A549 (cell line): ENCODE data around the gene DNAH8. TPM values are rescaled to one million over a fixed set of nuclear protein-coding genes. Genes with fewer than 3 reads are reported as not detected.

Experiments
- ATAC-seq, 2 experiments: fragments of 200-7000 bp in 1 of 2; fragments of >200 bp in 1 of 2; cut with Nextera tagmentation in 1 of 2; cut with Tn5 transposase in 1 of 2; 3 replicates each; pipeline versions ENCODE4 v1.8.0 to v1.9.1; 2018 to 2020; ENCODE audit warnings: mild to moderate bottlenecking in 1 of 2, moderate library complexity in 1 of 2
- CTCF ChIA-PET: fragments of 300-600 bp; sonication (Branson Sonifier 250); formaldehyde crosslinking; extraction: SDS; loops from one replicate; lab custom pipeline; 2021; ENCODE audit warnings: antibody characterized with exemption, inconsistent platforms; lab: Yijun Ruan, JAX
- POLR2A ChIA-PET: fragments of 350-600 bp; formaldehyde crosslinking; extraction: SDS; loops from one replicate; lab custom pipeline; 2021; ENCODE audit warnings: antibody characterized with exemption, inconsistent platforms; lab: Yijun Ruan, JAX
- DNase-seq, 2 experiments: peaks; one replicate each; pipeline versions ENCODE4 v3.0.0 to v3.0.0-alpha.2; 2011 to 2016; ENCODE audit warnings: low read depth in 1 of 2, low spot score in 1 of 2
- FAIRE-seq: peaks from 2 replicates; lab custom pipeline; 2011; peaks lifted over from hg19 to GRCh38; lab: Jason Lieb, UNC
- H3K27ac ChIP-seq, 2 experiments: fragments of >200 bp; sonication (Bioruptor Twin); formaldehyde crosslinking; 3 replicates each; pipeline ENCODE4 v1.5.1; 2016 to 2017
- H3K4me1 ChIP-seq: fragments of >200 bp; sonication (Bioruptor Twin); formaldehyde crosslinking; 3 replicates; pipeline ENCODE4 v1.6.1; 2016
- H3K4me2 ChIP-seq: fragments of >200 bp; sonication (Bioruptor Twin); formaldehyde crosslinking; 3 replicates; pipeline ENCODE4 v1.6.1; 2016
- H3K4me3 ChIP-seq: fragments of >200 bp; sonication (Bioruptor Twin); formaldehyde crosslinking; 3 replicates; pipeline ENCODE4 v1.5.1; 2016
- H3K9me3 ChIP-seq: fragments of >200 bp; sonication (Bioruptor Twin); formaldehyde crosslinking; 3 replicates; pipeline ENCODE4 v1.6.1; 2016
- CBX2 ChIP-seq: fragments of 200-600 bp; sonication (generic); IDR thresholded peaks from 2 replicates; pipeline ENCODE4 v1.6.1; 2016; ENCODE audit warnings: low read depth, mild to moderate bottlenecking, borderline replicate concordance
- CBX8 ChIP-seq: fragments of 200-600 bp; sonication (generic); IDR thresholded peaks from 2 replicates; pipeline ENCODE4 v1.6.1; 2016
- CHD2 ChIP-seq: fragments of 150-350 bp; IDR thresholded peaks from 2 replicates; pipeline ENCODE4 v1.6.1; 2014; ENCODE audit warnings: low read length; ENCODE audit not compliant: partially characterized antibody
- EHF ChIP-seq: fragments of 250-450 bp; sonication (Bioruptor Pico); IDR thresholded peaks from 2 replicates; pipeline ENCODE4 v1.5.0; 2020; ENCODE audit warnings: mild to moderate bottlenecking
- EHMT2 ChIP-seq: fragments of 200-600 bp; sonication (generic); IDR thresholded peaks from 2 replicates; pipeline ENCODE4 v1.6.1; 2016; ENCODE audit warnings: antibody characterized with exemption, low read depth, mild to moderate bottlenecking, moderate library complexity
- FOSB ChIP-seq: fragments of 250-450 bp; sonication (Bioruptor Pico); IDR thresholded peaks from 2 replicates; pipeline ENCODE4 v1.5.0; 2020; ENCODE audit warnings: mild to moderate bottlenecking, moderate library complexity
- HDAC2 ChIP-seq: fragments of 200-600 bp; sonication (generic); IDR thresholded peaks from 2 replicates; pipeline ENCODE4 v1.6.1; 2016
- KDM1A ChIP-seq: fragments of 200-600 bp; sonication (generic); IDR thresholded peaks from 2 replicates; pipeline ENCODE4 v1.6.1; 2016; ENCODE audit warnings: low read depth, mild to moderate bottlenecking
- MAZ ChIP-seq: fragments of 150-350 bp; IDR thresholded peaks from 2 replicates; pipeline ENCODE4 v1.6.1; 2014; ENCODE audit warnings: antibody characterized with exemption, low read depth, low read length, borderline replicate concordance
- NFE2L2 ChIP-seq: fragments of 150-350 bp; conservative IDR thresholded peaks from 2 replicates; pipeline ENCODE4 v1.6.1; 2014; ENCODE audit warnings: low read length
- NPAS2 ChIP-seq: fragments of 250-450 bp; sonication (Bioruptor Pico); IDR thresholded peaks from 2 replicates; pipeline ENCODE4 v1.8.0; 2022; ENCODE audit warnings: mild to moderate bottlenecking, moderate library complexity, borderline replicate concordance
- NR3C1 ChIP-seq: fragments of >200 bp; sonication (Bioruptor Twin); formaldehyde crosslinking; IDR thresholded peaks from 3 replicates; pipeline ENCODE4 v1.6.1; 2017
- RAD21 ChIP-seq, 2 experiments: fragments of >200 bp in 1 of 2; sonication (Bioruptor Twin) in 1 of 2; formaldehyde crosslinking in 1 of 2; IDR thresholded peaks in 1 of 2; conservative IDR thresholded peaks in 1 of 2; 2 replicates in 1 of 2; 3 replicates in 1 of 2; pipeline ENCODE4 v1.6.1; 2012 to 2018; ENCODE audit warnings: inconsistent platforms in 1 of 2
- RFX5 ChIP-seq: fragments of 450-650 bp; IDR thresholded peaks from 2 replicates; pipeline ENCODE4 v1.7.1; 2014; ENCODE audit warnings: antibody characterized with exemption, mild to moderate bottlenecking, moderate library complexity
- RNF2 ChIP-seq: fragments of 200-600 bp; sonication (generic); IDR thresholded peaks from 2 replicates; pipeline ENCODE4 v1.6.1; 2016; ENCODE audit warnings: low read depth, mild to moderate bottlenecking, antibody characterized with exemption, moderate library complexity, borderline replicate concordance
- ZC3H11A ChIP-seq: fragments of 450-650 bp; IDR thresholded peaks from 2 replicates; pipeline ENCODE4 v1.6.1; 2014; ENCODE audit warnings: antibody characterized with exemption, mild to moderate bottlenecking
- ZFP36 ChIP-seq: fragments of 450-650 bp; IDR thresholded peaks from 2 replicates; pipeline ENCODE4 v1.6.1; 2014; ENCODE audit warnings: borderline replicate concordance; ENCODE audit not compliant: partially characterized antibody
- ZSCAN20 ChIP-seq: fragments of 250-450 bp; sonication (Bioruptor Pico); IDR thresholded peaks from 2 replicates; pipeline ENCODE4 v1.8.0; 2022; ENCODE audit warnings: mild to moderate bottlenecking, moderate library complexity
- WGBS: methylation state at CpG from one replicate; pipeline ENCODE4 v1.1.6; 2017; ENCODE audit errors: missing lambda C conversion rate; 5-methylcytosine and 5-hydroxymethylcytosine counted together
- polyA plus RNA-seq, 4 experiments: library from polyadenylated mRNA; depleted of rRNA in 3 of 4; stranded (reverse); fragments of >200 nt; fragmentation: RNase III in 1 of 4; extraction: RNeasy Plus Mini Kit Qiagen cat#74134 plus additional on column Dnase treatment in 1 of 4; gene quantifications; 2 replicates in 3 of 4; 3 replicates in 1 of 4; pipeline ENCODE4 v1.2.3, GENCODE V29; 2011 to 2017
- TF ChIP-seq, protein P1 (sequence below): fragments of >200 bp; sonication (Bioruptor Twin); formaldehyde crosslinking; IDR thresholded peaks from 3 replicates; pipeline ENCODE4 v1.5.1; 2016
- TF ChIP-seq, protein P2 (sequence below): fragments of 250-450 bp; sonication (Bioruptor Pico); IDR thresholded peaks from 2 replicates; pipeline ENCODE4 v1.5.0; 2021; ENCODE audit warnings: mild to moderate bottlenecking, moderate library complexity, borderline replicate concordance
- TF ChIP-seq, protein P3 (sequence below): fragments of 450-650 bp; IDR thresholded peaks from 2 replicates; pipeline ENCODE4 v1.6.1; 2014; ENCODE audit warnings: antibody characterized with exemption
- TF ChIP-seq, protein P4 (sequence below): fragments of 250-450 bp; sonication (Bioruptor Pico); IDR thresholded peaks from 2 replicates; pipeline ENCODE4 v1.5.0; 2020; ENCODE audit warnings: low read depth, mild to moderate bottlenecking, moderate library complexity
- TF ChIP-seq, protein P5 (sequence below): fragments of >200 bp; sonication (Bioruptor Twin); formaldehyde crosslinking; IDR thresholded peaks from 3 replicates; pipeline ENCODE4 v1.6.1; 2016

DNAH8 gene
- polyA plus RNA-seq, 2 of the 4 experiments (the other 2 are of a cell fraction) = not detected

DNA sequence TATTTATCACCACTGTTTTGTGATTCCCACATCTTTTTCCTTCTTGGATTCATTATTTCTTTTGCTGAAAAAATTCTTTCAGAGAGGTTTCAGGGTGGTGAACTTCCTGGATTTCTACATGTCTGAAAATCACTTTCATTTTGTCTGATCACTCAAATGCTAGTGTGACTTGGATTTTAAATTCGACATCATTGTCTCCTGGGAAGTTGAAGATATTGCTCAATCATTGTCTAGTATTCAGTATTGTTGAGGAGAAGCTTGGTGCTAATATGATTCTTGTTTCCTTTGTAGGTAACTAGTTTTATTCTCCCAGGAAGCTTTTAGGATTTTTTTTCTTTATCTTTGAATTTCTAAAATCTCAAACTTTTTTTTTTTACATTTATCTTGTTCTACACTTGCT lies 45.0 kb downstream of the DNAH8 start:
- ATAC-seq (no peak), FAIRE-seq (no peak), DNase-seq (no peak)
- ChIA-PET CTCF (no interaction called here), POLR2A (no interaction called here)
- H3K4me1 ChIP-seq = no peaks in the 10 kb centered on the region
- no peak overlapping the region for H3K27ac ChIP-seq
- no peak overlapping the region for H3K4me3 ChIP-seq
- no peak overlapping the region for H3K4me2 ChIP-seq
- WGBS = 5% methylated on average over 1 of the region's 1 CpG
- H3K9me3 ChIP-seq = no peaks in the 10 kb centered on the region
- TF ChIP-seq, protein P1, sequence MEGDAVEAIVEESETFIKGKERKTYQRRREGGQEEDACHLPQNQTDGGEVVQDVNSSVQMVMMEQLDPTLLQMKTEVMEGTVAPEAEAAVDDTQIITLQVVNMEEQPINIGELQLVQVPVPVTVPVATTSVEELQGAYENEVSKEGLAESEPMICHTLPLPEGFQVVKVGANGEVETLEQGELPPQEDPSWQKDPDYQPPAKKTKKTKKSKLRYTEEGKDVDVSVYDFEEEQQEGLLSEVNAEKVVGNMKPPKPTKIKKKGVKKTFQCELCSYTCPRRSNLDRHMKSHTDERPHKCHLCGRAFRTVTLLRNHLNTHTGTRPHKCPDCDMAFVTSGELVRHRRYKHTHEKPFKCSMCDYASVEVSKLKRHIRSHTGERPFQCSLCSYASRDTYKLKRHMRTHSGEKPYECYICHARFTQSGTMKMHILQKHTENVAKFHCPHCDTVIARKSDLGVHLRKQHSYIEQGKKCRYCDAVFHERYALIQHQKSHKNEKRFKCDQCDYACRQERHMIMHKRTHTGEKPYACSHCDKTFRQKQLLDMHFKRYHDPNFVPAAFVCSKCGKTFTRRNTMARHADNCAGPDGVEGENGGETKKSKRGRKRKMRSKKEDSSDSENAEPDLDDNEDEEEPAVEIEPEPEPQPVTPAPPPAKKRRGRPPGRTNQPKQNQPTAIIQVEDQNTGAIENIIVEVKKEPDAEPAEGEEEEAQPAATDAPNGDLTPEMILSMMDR = no peak
- TF ChIP-seq CBX2 = no peak
- TF ChIP-seq, protein P2, sequence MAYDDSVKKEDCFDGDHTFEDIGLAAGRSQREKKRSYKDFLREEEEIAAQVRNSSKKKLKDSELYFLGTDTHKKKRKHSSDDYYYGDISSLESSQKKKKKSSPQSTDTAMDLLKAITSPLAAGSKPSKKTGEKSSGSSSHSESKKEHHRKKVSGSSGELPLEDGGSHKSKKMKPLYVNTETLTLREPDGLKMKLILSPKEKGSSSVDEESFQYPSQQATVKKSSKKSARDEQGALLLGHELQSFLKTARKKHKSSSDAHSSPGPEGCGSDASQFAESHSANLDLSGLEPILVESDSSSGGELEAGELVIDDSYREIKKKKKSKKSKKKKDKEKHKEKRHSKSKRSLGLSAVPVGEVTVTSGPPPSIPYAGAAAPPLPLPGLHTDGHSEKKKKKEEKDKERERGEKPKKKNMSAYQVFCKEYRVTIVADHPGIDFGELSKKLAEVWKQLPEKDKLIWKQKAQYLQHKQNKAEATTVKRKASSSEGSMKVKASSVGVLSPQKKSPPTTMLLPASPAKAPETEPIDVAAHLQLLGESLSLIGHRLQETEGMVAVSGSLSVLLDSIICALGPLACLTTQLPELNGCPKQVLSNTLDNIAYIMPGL (CRISPR knock-in tag) = no peak
- no peak for TF ChIP-seq NPAS2 (CRISPR knock-in tag)
- no peak for TF ChIP-seq CHD2
- TF ChIP-seq, protein P3, sequence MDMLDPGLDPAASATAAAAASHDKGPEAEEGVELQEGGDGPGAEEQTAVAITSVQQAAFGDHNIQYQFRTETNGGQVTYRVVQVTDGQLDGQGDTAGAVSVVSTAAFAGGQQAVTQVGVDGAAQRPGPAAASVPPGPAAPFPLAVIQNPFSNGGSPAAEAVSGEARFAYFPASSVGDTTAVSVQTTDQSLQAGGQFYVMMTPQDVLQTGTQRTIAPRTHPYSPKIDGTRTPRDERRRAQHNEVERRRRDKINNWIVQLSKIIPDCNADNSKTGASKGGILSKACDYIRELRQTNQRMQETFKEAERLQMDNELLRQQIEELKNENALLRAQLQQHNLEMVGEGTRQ = no peak
- TF ChIP-seq FOSB (CRISPR knock-in tag) = no peak
- no peak for TF ChIP-seq NR3C1
- TF ChIP-seq EHMT2 = no peak
- no peak for TF ChIP-seq ZSCAN20 (CRISPR knock-in tag)
- TF ChIP-seq, protein P4, sequence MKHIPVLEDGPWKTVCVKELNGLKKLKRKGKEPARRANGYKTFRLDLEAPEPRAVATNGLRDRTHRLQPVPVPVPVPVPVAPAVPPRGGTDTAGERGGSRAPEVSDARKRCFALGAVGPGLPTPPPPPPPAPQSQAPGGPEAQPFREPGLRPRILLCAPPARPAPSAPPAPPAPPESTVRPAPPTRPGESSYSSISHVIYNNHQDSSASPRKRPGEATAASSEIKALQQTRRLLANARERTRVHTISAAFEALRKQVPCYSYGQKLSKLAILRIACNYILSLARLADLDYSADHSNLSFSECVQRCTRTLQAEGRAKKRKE = no peak
- TF ChIP-seq, protein P5, sequence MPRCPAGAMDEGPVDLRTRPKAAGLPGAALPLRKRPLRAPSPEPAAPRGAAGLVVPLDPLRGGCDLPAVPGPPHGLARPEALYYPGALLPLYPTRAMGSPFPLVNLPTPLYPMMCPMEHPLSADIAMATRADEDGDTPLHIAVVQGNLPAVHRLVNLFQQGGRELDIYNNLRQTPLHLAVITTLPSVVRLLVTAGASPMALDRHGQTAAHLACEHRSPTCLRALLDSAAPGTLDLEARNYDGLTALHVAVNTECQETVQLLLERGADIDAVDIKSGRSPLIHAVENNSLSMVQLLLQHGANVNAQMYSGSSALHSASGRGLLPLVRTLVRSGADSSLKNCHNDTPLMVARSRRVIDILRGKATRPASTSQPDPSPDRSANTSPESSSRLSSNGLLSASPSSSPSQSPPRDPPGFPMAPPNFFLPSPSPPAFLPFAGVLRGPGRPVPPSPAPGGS = no peak
- no peak for TF ChIP-seq EHF (CRISPR knock-in tag)
- no peak for TF ChIP-seq ZC3H11A
- no peak for TF ChIP-seq CBX8
- no peak for TF ChIP-seq RAD21 (conservative IDR thresholded peaks at IDR 0.05 in 1 of 2, IDR thresholded peaks at IDR 0.05 in 1 of 2)
- TF ChIP-seq KDM1A = no peak
- no peak for TF ChIP-seq RNF2
- TF ChIP-seq MAZ = no peak
- TF ChIP-seq, all 56 proteins: peak for 0

DNA sequence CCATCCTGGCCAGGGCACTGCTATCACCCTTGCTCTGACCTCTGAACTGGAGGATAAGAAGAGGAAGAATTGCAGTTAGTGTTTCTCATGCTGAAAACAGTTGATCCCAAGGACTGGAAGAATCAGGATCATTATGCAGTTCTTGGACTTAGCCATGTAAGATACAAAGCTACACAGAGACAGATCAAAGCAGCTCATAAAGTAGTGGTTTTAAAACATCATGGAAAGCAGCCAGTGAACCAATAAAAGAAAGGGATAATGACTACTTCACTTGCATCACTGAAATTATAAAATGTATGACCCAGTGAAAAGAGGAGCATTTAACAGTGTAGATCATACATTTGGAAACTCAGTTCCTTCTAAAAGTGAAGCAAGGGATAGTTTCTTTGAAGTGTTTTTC lies 47.7 kb downstream of the DNAH8 start:
- FAIRE-seq = no peak
- DNase-seq = no peak

More for the DNA sequence above, 47.7 kb downstream of the DNAH8 start:
- no peak overlapping the region for H3K27ac ChIP-seq
- ChIA-PET POLR2A (no interaction called here), CTCF (no interaction called here)
- H3K4me2 ChIP-seq = no peak overlapping the region
- TF ChIP-seq, protein P1 = no peak
- TF ChIP-seq CHD2 (no peak), RFX5 (no peak), MAZ (no peak), NFE2L2 (no peak), ZFP36 (no peak), HDAC2 (no peak)
- TF ChIP-seq, protein P3 = no peak
- no peak overlapping the region for H3K4me3 ChIP-seq
- H3K4me1 ChIP-seq = no peaks in the 10 kb centered on the region
- ATAC-seq = no peak
- H3K9me3 ChIP-seq = no peaks in the 10 kb centered on the region
